ENCODE data around the gene PRKN.
"Not testable (repeated sequence)": the region's sequence is repeated elsewhere in the genome, so short reads cannot be mapped to it uniquely, and the experiment has no call there.

The PRKN gene

DNA sequence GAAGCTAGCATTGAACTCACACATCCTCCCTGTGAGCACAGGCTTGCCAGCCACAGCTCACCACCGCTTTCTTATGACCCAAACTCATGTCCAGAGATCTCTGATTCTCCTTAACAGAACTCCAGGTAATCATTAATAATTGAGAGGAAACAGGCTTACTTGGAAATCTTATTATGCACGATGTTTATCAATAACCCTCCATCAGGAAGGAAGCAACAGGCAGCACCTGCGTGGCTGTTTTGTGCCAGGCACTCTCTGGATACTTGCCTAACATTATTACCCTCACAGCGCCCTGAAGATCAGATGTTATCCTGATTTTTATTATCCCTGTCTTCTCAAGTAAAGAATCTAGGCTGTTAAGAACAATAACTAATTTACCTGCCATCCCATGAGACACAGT, 306.6 kb downstream of the PRKN start:
- FAIRE-seq, result no peak

DNA sequence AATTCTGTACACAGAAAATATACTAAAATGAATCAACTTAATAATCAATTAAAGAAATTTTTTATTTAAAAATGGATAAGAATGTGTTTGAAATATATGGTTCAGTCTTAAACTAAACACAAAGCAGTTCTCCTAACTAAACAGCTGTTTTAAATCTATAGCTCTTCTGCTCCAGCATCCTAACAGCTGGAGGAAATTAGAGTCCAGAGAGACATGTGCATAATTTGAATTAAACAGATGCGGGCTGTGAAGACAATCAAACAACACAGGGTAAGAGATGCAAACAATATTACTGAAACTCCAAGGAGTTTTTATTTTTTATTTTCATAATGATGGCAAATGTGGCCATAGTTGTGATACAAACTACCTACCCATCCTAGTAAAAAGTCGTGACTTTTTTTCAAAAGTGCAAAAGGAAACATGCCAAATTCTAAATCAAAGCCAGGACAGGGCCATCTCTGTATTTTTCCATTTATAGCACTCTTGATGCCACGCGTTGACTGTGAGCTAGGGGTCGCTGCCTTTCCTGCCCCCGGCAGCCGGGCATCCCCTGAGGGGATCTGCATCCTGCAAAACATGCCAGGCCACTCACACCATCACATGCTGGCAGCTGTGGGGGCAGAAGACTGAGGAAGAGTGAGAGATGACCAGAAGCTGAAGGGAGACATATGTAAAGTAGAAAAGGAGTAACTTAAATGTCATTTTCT, 310.6 kb downstream of the PRKN start:
- no peak for FAIRE-seq

DNA sequence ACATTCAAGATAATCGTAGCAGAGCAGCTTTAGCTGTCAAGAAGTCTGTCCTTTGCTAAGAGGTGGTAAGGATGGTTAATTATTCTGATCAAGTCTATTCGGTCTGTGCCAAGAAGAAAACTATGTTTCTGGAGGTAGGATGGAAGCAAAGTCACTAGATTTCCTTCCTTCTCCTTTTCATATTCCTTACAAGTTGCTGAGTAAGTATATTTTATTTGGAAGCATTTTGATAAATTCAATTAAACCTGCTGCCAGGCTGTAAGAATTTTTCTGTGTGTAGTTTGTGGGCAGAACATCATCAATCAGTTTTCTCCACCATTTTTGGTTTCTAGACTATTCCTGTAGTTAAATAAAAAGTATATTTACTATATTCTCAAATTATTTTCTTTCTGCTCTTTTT, 311.3 kb downstream of the PRKN start:
- no peak for FAIRE-seq

DNA sequence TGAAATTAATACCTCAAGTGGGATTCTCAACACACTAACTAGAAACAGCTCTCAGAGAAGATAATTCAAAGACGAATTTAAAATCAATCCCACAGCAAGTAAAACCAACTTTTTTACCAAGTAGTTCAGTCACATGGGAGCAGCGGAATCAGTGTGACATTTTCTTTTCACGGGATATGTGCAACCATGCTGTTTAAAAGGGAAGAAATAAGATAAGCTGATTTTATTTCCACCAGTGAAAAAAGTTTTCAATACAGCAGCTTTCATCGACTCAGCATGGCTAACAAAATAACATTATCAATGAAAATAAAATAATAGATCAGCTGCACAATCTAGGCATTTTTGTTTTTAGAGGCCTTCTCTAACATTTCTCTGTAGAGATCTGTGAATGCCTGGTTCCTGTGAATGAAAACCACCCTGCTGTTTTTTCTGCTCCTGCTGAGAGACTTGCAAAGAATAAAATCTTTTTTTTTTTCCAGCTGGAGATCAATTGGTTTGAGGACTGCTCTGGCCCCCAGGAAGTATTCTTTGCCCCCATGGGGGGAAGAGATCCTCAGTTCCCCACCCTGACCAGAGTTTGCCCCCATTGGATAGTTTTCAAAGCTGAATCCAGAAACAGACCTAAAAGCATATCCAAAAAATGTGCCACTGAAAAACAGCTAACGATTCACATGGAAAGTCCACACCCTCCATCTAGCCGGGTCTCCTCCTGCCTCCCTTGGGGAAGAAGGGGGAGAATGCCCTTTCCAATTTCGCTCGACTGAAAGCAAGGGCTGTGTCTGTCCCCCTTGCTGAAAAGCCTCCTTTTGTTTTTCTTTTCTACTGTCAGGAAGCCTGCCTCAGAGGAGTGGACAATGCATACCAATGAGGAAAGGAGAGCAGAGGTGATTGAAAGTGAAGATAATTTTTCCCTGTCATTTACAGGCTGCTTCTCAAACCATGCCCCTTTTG, 317.6 kb downstream of the PRKN start:
- FAIRE-seq, result no peak

DNA sequence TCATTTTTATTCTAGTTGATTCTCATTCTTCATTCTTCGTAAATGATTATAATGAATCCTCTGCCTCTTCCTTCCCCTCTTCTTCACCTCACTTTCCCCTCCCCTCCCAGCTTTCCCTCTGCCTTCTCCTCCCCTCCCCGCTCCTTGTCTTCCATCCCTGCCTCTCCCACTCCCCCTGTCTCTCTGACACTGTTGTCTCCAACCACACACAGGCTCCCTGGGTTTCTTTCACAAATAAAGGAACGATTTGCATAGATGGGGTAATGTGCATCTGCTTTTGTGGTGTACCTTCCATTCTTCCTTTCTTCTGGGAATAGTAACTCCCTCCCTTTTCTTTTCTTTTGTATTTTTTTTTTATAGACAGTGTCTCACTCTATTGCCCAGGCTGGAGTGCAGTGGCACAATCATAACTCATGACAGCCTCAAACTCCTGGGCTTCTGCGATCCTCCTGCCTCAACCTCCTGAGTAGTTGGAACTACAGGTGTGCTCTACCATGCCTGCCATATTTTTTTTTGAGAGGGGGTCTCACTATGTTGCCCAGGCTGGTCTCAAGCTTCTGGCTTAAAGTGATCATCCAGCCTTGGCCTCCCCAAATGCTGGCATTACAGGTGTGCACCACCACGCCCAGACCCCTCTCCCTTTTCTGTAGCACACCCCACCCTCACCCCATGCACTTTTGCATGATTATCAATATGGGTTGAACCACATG, 318.6 kb downstream of the PRKN start:
- no peak for FAIRE-seq

DNA sequence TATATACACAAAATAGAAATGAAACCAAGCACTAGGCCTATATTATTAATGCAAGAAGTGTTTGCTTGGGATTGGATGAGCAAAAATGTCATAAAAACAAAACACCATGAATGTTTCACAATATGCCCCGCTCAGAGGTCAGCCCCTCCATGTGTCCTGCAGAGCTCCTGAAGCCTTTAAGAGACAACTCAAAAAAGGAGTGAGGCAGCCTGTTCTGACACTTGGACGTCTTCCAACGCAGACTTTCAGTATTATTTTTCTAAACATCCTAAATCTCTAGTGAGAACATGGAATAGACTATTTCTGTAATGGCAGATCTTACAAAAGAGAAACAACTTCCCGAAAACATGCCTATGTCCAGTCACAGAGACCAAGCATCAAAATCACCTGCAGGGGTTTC, 322.6 kb downstream of the PRKN start:
- no peak for FAIRE-seq

DNA sequence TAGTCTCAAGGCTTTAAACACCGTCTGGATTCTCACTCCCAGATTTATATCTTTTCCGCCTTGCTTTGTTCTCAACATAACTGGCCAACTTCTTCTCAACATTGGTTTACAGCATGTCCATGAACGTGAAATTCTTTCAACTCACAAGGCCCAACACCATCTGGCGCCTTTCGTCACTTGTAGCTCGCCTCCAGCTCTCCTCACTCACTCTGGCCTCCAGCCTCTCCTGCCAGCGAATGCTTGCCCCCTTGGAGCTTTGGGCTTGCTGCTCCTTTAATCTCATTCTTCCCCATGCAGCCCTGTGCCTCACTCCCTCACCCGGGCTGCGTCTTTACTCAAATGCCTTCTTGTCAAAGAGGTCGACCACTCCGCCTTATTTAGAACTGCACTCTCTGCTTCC, 324.5 kb downstream of the PRKN start:
- no peak for FAIRE-seq

DNA sequence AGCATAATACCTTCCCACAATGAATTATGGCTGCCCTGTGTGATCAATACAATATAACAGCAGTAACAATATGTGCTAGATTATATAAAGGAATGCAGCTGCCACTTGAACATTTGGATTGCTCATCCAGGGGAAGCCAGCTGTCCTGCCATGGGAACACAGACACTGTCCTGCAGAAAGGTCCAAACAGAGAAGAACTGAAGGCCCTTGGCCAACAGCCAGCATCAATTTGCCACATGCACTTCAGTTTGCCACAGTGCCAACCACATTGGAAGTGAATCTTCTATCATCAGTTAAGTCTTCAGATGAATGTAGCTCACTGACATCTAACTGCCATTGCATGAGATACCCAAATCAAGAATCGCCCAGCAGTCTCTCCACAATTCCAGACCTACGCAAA, 332.4 kb downstream of the PRKN start:
- FAIRE-seq, result no peak

DNA sequence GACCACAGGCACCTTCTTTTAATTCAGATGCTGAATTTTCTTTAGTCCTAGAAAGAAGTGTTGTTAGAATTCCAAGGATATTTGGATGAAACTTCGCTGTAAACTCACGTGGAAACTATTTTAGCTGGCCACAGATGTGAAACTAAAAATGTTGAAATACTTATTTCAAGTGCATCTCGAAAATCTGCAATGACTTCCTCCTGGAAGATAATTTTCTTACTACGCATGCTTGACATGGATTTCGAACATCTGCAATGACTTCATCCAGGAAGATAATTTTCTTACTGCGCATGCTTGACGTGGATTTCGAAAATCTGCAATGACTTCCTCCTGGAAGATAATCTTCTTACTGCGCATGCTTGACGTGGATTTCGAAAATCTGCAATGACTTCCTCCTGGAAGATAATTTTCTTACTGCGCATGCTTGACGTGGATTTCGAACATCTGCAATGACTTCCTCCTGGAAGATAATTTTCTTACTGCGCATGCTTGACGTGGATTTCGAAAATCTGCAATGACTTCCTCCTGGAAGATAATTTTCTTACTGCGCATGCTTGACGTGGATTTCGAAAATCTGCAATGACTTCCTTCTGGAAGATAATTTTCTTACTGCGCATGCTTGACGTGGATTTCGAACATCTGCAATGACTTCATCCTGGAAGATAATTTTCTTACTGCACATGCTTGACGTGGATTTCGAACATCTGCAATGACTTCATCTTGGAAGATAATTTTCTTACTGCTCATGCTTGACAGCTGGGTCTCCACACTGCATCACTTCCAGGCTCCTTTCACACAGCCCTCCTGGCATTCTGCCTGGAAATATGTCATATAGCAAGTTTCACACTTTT, 336.4 kb downstream of the PRKN start:
- FAIRE-seq, result not testable (repeated sequence)

DNA sequence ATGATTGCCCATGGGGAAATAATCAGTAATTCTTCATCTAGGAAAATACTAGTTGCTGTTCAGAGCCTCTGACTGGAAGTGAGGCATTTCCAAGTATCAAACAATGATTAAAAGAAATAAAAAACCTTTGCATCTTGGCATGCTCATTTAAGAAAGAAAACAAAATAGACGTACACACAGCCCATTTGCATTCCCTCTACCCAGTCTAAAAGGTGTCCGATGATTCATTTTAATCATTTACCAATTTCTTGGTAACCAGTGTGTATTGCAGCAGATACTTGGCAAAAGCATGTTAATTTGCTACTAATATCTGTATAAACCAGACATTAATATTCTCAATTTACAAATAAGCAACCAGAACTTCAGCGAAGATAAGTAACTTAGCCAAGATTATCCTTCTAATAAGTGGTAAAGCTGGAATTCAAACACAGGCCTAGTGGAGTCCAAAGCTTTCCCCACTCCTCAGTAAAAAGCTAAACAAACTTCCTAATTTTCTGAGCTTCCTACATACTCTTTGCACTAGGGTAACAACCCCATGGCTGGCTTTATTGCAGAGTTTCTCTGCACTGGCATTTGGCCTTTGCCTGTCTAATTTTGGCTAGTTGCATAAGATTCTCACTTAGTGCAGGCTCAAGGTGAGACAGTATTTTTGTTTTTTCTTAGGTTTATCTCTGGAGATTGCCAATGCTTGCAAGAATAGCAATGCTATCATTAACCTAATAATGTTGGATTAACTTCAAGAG, 338.1 kb downstream of the PRKN start:
- FAIRE-seq, result no peak

DNA sequence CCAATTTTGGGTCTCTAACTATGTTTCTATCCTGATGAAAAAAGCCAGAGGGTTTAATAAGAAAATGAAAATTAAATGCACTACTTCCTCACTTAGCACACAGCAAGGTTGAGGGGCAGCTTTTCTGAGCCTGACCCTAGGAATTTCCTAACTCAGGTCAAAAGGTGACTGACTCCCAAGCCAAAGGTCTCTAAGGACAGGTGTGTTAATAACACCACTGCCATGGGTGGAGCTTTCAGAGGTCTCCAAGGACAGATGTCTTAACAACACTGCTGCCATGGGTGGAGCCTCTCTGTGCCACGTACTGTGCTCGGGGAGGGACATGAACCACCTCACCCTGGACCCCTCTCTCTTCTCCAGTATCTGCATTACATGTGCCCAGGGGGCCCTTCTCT, 339.2 kb downstream of the PRKN start:
- FAIRE-seq, result no peak

DNA sequence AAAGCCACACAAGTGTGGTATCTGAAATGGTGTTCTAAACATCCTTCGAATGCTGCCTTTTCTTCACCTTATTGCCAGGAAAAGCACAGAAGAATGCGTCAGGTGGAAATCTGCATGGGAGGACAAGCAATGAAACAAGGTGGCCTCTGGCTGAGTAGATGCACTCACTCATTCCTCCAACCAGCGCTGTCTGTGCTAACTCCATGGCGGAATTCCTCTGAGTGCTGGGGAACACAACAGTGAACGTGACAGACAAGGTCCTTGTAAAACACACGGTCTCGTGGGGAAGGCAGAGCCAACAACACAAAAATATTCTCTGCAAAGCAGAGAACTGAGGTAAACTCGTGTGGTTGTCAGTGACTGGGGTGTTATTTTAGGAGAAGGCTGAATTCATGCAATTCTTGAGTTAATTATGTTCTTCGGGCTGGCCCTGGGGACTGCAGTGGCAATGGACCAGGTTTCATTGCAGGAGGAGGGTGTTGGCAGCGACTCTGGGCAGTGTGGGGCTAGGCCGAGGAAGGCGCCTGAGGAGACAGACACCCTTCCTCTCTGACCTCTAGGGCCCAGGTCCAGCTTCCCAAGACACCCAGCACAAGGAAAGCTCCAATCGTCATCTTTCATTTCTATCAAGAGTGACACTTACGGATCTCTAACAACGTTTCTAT, 339.7 kb downstream of the PRKN start:
- no peak for FAIRE-seq

DNA sequence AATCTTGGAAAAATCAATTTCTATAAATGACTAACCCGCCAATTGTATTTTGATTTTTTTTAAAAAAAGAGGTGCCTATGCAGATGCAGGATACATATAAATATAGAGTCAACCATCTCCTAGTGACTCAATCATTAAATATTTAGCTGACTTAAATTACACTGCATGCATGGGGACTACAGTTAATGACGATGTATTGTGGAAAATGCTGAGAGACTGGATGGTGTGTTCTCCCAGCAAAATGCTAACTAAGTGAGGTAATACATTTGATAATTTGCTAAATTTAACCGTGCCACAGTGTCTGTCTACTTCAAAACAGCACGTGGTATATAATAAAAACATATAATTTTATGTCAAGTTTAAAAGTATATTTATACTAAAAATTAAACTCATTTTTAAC, 341.6 kb downstream of the PRKN start:
- no peak for FAIRE-seq

DNA sequence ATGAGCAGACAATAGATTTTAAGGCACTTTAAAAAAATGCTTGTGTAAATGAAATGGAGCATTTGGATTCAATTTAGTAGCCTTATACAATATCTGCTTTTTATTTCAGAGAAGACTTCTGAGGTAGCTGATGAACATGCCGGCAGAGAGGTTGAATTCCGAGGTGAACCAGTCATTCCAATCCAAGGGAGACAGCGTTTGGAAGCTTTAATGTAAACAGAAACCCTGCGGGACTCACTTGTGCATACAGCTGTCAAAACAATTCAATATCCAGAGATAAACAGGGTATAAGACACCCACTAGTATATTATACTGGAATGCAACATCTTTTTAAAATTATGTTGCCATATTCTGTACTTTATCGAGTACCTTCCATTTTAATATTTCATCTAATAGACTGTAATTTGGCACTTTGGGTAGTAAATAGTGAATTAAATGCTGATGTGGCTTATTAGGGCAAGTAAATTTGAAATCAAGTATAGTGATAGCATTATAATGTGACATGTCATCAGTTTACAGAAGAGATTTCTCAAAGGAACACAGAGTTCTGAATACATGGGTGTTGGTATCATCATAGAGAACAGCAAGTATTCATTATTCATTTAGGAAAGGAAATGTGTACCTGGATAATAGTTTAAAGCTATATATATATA, 347.7 kb downstream of the PRKN start:
- FAIRE-seq, result no peak

DNA sequence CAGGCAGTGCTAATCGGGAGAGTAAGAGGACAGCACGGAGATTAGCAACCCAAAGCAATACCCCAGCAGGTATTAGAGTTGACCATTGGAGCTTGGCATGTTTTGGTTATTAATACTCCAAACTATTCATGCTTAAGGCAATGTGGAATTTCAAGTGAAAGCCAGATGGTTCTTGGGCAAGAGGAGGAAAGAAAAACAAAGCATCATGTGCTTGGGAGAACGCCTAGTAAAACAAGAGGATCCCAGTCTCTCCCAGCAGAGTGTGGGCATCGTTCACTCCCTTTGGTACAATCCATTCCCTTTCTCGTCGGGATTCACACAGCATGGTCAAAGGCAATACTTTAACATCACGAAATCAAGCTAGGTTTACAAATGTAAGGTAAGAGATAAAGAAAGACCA, 349.8 kb downstream of the PRKN start:
- FAIRE-seq, result no peak

DNA sequence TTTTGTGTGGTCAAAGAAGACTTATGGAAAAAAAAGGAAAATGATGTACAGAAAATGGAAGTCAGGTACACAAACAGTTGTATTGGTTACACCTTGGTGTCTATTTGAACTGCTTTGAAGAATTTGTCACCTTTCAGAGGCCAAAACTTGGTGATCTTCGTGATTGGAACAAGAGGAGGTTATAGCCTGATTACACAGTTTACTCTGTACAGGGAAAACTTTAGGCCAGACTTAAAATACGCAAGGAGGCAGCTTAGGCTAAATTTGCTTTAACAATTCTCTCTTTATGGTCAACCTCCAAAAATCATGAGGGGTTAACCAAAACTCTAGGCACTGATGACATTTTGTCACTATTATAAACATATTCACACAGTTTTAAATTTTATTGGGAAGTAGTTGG, 353.7 kb downstream of the PRKN start:
- no peak for FAIRE-seq

DNA sequence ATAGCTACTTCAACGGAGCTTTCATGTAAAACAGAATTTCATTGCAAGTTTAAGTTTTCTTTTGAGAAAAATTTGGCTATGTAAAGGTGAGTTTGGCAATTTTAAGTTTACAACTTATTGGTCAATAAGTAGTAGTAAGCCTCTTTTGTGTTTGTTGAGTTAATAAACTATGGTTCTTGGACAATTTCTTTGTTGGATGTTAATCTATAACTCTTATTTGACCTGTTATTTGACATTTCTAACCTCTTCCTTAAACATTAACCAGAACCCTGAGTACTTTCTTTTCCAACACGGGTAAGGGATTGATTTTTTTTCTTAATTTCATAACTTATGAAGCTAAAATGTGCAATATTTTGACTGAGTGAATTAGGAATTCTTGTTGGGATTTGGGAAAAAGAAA, 354.4 kb downstream of the PRKN start:
- no peak for FAIRE-seq

DNA sequence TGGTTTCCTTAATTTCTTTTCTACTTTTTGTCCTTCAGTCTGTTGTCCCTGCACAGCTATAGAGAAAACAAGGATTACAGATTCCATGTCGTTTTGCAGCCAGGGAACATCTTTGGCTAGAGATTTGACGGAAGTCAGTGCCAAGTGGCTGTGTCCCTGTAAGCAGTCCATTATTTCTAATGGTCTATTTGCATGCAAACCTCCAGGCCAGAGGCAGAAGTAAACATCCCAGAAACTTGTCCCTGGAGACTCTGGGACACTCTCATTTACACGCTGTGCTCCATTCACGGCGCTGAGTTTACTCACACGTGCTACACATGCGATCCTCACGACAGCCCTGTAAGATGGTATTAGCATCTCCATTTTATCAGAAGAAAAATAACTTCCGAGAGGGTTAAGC, 355.5 kb downstream of the PRKN start:
- no peak for FAIRE-seq

DNA sequence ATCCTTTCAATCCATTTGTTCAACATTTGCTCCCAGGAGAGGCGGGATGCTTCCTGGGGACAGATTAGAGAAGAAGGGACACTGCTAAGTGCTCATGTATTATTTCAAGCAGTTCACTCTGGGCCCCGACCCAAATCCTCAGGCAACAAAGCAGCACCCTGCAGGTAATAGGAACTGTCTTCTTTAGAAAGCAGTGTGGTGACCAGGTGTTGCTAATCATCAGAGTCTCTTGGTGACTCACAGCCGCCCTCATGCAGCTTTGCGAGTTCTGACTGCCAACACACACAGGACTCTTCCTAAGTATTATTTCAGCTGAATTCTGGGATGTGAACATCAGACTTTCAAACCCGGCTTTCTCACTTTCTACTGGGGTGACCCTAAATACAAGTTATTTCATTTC, 356.4 kb downstream of the PRKN start:
- FAIRE-seq, result no peak

DNA sequence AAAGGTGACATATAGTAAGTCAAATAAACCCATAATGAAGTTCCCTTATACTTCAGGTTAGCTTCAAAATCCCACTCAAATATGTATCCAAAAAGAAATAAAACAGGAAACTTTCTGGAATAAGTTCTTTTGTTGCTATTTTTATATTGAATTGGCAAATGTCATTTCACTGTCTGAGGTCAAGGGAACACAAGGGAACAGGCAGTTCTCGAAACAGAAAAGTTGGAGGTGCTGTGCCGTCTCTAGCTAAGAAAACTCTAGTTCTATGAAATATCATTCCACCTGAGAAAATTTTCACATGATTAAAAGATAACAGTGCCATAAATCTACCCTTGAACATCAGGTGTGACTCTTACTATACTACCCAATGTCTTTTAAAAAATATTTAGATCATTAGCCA, 358.5 kb downstream of the PRKN start:
- no peak for FAIRE-seq

DNA sequence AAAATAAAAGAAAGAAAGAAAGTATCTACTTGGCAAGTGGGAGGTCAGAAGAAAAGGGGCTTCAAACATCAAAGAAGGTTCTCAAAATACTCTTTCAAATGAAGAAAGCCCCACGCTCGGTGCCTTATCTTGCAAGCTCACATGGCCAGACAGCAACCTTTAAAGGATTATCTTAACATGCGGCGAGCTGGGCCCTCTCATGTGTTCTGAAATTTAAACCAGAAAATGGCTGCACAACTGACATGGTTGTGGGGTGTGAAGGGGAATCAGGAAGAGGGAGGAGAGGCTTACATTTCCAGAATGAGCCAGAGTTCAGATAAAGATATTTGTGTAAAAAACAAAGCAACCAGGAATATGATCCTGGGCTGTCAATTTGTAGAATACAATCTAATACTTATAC, 363.1 kb downstream of the PRKN start:
- no peak for FAIRE-seq

All from TTC549 (cell line).